ENCODE results near the gene APOB.

DNA sequence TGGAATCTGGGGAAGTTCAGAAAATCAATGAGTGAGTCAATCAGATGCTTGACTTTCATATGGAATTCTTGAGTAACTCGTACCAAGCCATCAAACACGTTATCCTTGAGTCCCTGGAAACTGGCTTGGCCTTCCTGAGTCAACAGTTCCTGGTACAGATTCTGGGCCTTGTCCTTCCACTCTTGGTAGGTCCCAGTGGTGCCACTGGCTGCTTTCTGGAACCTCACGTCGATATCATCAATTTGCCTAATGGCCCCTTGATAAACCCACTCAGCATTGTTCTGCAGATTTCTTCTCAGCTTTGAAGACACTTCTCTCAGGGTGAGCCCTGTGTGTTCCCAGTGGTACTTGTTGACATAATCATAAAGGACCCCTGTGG, 41.1 kb downstream of the APOB start:
- TF ChIP-seq, protein P1, sequence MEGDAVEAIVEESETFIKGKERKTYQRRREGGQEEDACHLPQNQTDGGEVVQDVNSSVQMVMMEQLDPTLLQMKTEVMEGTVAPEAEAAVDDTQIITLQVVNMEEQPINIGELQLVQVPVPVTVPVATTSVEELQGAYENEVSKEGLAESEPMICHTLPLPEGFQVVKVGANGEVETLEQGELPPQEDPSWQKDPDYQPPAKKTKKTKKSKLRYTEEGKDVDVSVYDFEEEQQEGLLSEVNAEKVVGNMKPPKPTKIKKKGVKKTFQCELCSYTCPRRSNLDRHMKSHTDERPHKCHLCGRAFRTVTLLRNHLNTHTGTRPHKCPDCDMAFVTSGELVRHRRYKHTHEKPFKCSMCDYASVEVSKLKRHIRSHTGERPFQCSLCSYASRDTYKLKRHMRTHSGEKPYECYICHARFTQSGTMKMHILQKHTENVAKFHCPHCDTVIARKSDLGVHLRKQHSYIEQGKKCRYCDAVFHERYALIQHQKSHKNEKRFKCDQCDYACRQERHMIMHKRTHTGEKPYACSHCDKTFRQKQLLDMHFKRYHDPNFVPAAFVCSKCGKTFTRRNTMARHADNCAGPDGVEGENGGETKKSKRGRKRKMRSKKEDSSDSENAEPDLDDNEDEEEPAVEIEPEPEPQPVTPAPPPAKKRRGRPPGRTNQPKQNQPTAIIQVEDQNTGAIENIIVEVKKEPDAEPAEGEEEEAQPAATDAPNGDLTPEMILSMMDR (conservative IDR thresholded peaks at IDR 0.05; ENCODE audit: low read depth, low read length) = no peak
- TF ChIP-seq EZH2 (IDR thresholded peaks at IDR 0.05; ENCODE audit: borderline replicate concordance, low read depth, low read length, poor library complexity, severe bottlenecking) = no peak
